GM21786 (cell line): ENCODE results near the gene PPOX.

Source experiments
- ATAC-seq: cut with Tn5 transposase; IDR thresholded peaks from one replicate; pipeline ENCODE4 v1.9.1; 2021; ENCODE audit not compliant: unreplicated experiment

The PPOX gene

GRCh38 chr1:161197560-161198193, 31.5 kb downstream of the PPOX start:
- ATAC-seq, result no peak

- no peak for ATAC-seq
Observed at GRCh38 chr1:161198194-161198896, 32.1 kb downstream of the PPOX start.

GRCh38 chr1:161198897-161199431, 32.7 kb downstream of the PPOX start, which contains the start of gene ADAMTS4:
Gene ADAMTS4, minus strand, starts transcription at chr1:161199054. Its CDS starts 427 bp downstream, at chr1:161198627.
- no peak for ATAC-seq

GRCh38 chr1:161199506-161200139, 33.4 kb downstream of the PPOX start:
- ATAC-seq, result no peak

GRCh38 chr1:161200421-161200991, 34.3 kb downstream of the PPOX start:
- no peak for ATAC-seq

- no peak for ATAC-seq
Observed at GRCh38 chr1:161200992-161201835, 35.0 kb downstream of the PPOX start.

GRCh38 chr1:161201836-161202712, 35.8 kb downstream of the PPOX start, which contains the start of gene NDUFS2:
Gene NDUFS2, plus strand, starts transcription at chr1:161202367. Its CDS starts 19 bp downstream, at chr1:161202386.
- ATAC-seq, result peak; percentile 98

GRCh38 chr1:161206411-161207140, 40.4 kb downstream of the PPOX start:
- no peak for ATAC-seq

- no peak for ATAC-seq
Observed at GRCh38 chr1:161207173-161207572, 40.9 kb downstream of the PPOX start.

GRCh38 chr1:161209790-161210409, 43.7 kb downstream of the PPOX start:
- ATAC-seq, result no peak

GRCh38 chr1:161214369-161214768, 48.1 kb downstream of the PPOX start:
- ATAC-seq, result no peak

GRCh38 chr1:161215076-161215475, 48.9 kb downstream of the PPOX start, which contains the start of gene FCER1G:
Gene FCER1G, plus strand, starts transcription at chr1:161215295. Its CDS starts 27 bp downstream, at chr1:161215322.
- no peak for ATAC-seq

GRCh38 chr1:161216945-161217712, 50.9 kb downstream of the PPOX start:
- peak; percentile 90 for ATAC-seq

GRCh38 chr1:161217831-161218230, 51.6 kb downstream of the PPOX start:
- ATAC-seq, result no peak

GRCh38 chr1:161218301-161219077, 52.3 kb downstream of the PPOX start:
- no peak for ATAC-seq

GRCh38 chr1:161219078-161219892, 53.1 kb downstream of the PPOX start:
- no peak for ATAC-seq
